HEK293 (cell line): ENCODE data around the gene LYZL1.
A peak's percentile ranks its signal among the peaks of the same experiment; 100 is the strongest.

ENCODE experiments used
- CTCF ChIA-PET: fragments of 350-600 bp; formaldehyde crosslinking; extraction: SDS; loops from one replicate; lab custom pipeline; 2021; ENCODE audit warnings: antibody characterized with exemption; lab: Yijun Ruan, JAX
- POLR2A ChIA-PET: fragments of 300-600 bp; formaldehyde crosslinking; extraction: SDS; loops from one replicate; lab custom pipeline; 2020; ENCODE audit warnings: antibody characterized with exemption, inconsistent platforms; lab: Yijun Ruan, JAX
- H3K27ac ChIP-seq: fragments of 200-500 bp; sonication (Bioruptor generic); 2 replicates; pipeline ENCODE4 v1.5.1; 2014; ENCODE audit warnings: low read depth, low read length, control low read depth, inconsistent platforms; ENCODE audit errors: extremely low read depth
- H3K36me3 ChIP-seq, 2 experiments: fragments of 200-500 bp in 1 of 2; sonication (Bioruptor generic) in 1 of 2; 1 replicate in 1 of 2; 2 replicates in 1 of 2; pipeline ENCODE4 v1.5.1; 2014 to 2017; ENCODE audit warnings: inconsistent platforms in 2 of 2, low read length in 2 of 2; ENCODE audit not compliant: control insufficient read depth in 2 of 2, insufficient read depth in 1 of 2
- H3K4me1 ChIP-seq: fragments of 200-500 bp; sonication (Bioruptor generic); 2 replicates; pipeline ENCODE4 v1.5.1; 2014; ENCODE audit warnings: mild to moderate bottlenecking, low read length, inconsistent platforms; ENCODE audit not compliant: control insufficient read depth, insufficient read depth
- H3K4me3 ChIP-seq: 2 replicates; pipeline ENCODE4 v1.5.1; 2011; ENCODE audit warnings: low read depth, mild to moderate bottlenecking, control low read depth, low read length, moderate library complexity
- H3K9me3 ChIP-seq: fragments of 200-500 bp; sonication (Bioruptor generic); 2 replicates; pipeline ENCODE4 v1.5.1; 2014; ENCODE audit warnings: low read depth, low read length, inconsistent platforms; ENCODE audit not compliant: control insufficient read depth, insufficient read depth
- FEZF1 ChIP-seq: fragments of 450-650 bp; formaldehyde crosslinking; IDR thresholded peaks from 2 replicates; pipeline ENCODE4 v1.5.1; 2016; ENCODE audit warnings: missing biosample characterization, missing genetic modification characterization
- IKZF3 ChIP-seq: fragments of 450-650 bp; IDR thresholded peaks from 2 replicates; pipeline ENCODE4 v1.5.0; 2018; ENCODE audit warnings: missing biosample characterization, mild to moderate bottlenecking, missing genetic modification characterization, moderate library complexity
- MZF1 ChIP-seq: fragments of 450-650 bp; formaldehyde crosslinking; IDR thresholded peaks from 2 replicates; pipeline ENCODE4 v1.5.1; 2017; ENCODE audit warnings: missing biosample characterization, missing genetic modification characterization, borderline replicate concordance
- OSR2 ChIP-seq: fragments of 450-650 bp; formaldehyde crosslinking; IDR thresholded peaks from 2 replicates; pipeline ENCODE4 v1.5.1; 2016; ENCODE audit warnings: missing biosample characterization, missing genetic modification characterization
- PRDM4 ChIP-seq: fragments of 450-650 bp; formaldehyde crosslinking; IDR thresholded peaks from 2 replicates; pipeline ENCODE4 v1.5.1; 2017; ENCODE audit warnings: missing biosample characterization, missing genetic modification characterization
- PRDM6 ChIP-seq: fragments of 450-650 bp; formaldehyde crosslinking; IDR thresholded peaks from 2 replicates; pipeline ENCODE4 v1.5.1; 2017; ENCODE audit warnings: missing biosample characterization, missing genetic modification characterization
- SCRT2 ChIP-seq: fragments of 450-650 bp; formaldehyde crosslinking; IDR thresholded peaks from 2 replicates; pipeline ENCODE4 v1.5.1; 2016; ENCODE audit warnings: missing biosample characterization, missing genetic modification characterization
- SP2 ChIP-seq: fragments of 450-650 bp; formaldehyde crosslinking; IDR thresholded peaks from 2 replicates; pipeline ENCODE4 v1.5.1; 2016; ENCODE audit warnings: missing biosample characterization, missing genetic modification characterization
- SP7 ChIP-seq: fragments of 450-650 bp; formaldehyde crosslinking; IDR thresholded peaks from 2 replicates; pipeline ENCODE4 v1.5.1; 2016; ENCODE audit warnings: missing biosample characterization, missing genetic modification characterization
- WT1 ChIP-seq: fragments of 450-650 bp; formaldehyde crosslinking; IDR thresholded peaks from 2 replicates; pipeline ENCODE4 v1.5.1; 2016; ENCODE audit warnings: missing biosample characterization, missing genetic modification characterization
- YY1 ChIP-seq: fragments of 450-650 bp; formaldehyde crosslinking; IDR thresholded peaks from 2 replicates; pipeline ENCODE4 v1.5.1; 2018; ENCODE audit warnings: missing biosample characterization, missing genetic modification characterization
- ZBTB20 ChIP-seq: fragments of 450-650 bp; formaldehyde crosslinking; IDR thresholded peaks from 2 replicates; pipeline ENCODE4 v1.5.1; 2016; ENCODE audit warnings: missing biosample characterization, missing genetic modification characterization
- ZBTB44 ChIP-seq: fragments of 450-650 bp; IDR thresholded peaks from 2 replicates; pipeline ENCODE4 v1.5.1; 2018; ENCODE audit warnings: missing biosample characterization, mild to moderate bottlenecking, missing genetic modification characterization
- ZFP69B ChIP-seq: fragments of 450-650 bp; formaldehyde crosslinking; IDR thresholded peaks from 2 replicates; pipeline ENCODE4 v1.5.1; 2016; ENCODE audit warnings: missing biosample characterization, missing genetic modification characterization
- ZNF146 ChIP-seq: fragments of 450-650 bp; formaldehyde crosslinking; IDR thresholded peaks from 2 replicates; pipeline ENCODE4 v1.5.1; 2016; ENCODE audit warnings: missing biosample characterization, missing genetic modification characterization
- ZNF169 ChIP-seq: fragments of 450-650 bp; formaldehyde crosslinking; IDR thresholded peaks from 2 replicates; pipeline ENCODE4 v1.5.1; 2016; ENCODE audit warnings: missing biosample characterization, missing genetic modification characterization
- ZNF274 ChIP-seq, 2 experiments: fragments of 200-500 bp in 1 of 2; fragments of 450-650 bp in 1 of 2; sonication (Bioruptor generic) in 1 of 2; formaldehyde crosslinking in 1 of 2; IDR thresholded peaks; 2 replicates each; pipeline versions ENCODE4 v1.5.1 to v1.6.1; 2014 to 2016; ENCODE audit warnings: borderline replicate concordance in 1 of 2, inconsistent platforms in 1 of 2, low read length in 1 of 2, missing biosample characterization in 1 of 2, missing genetic modification characterization in 1 of 2
- ZNF433 ChIP-seq: fragments of 450-650 bp; formaldehyde crosslinking; IDR thresholded peaks from 2 replicates; pipeline ENCODE4 v1.5.1; 2016; ENCODE audit warnings: missing biosample characterization, missing genetic modification characterization, low read depth
- ZNF596 ChIP-seq: fragments of 450-650 bp; IDR thresholded peaks from 2 replicates; pipeline ENCODE4 v1.5.0; 2018; ENCODE audit warnings: missing biosample characterization, mild to moderate bottlenecking, missing genetic modification characterization, moderate library complexity
- ZNF624 ChIP-seq: fragments of 450-650 bp; formaldehyde crosslinking; IDR thresholded peaks from 2 replicates; pipeline ENCODE4 v1.5.1; 2017; ENCODE audit warnings: missing biosample characterization, missing genetic modification characterization
- ZNF776 ChIP-seq: fragments of 450-650 bp; formaldehyde crosslinking; IDR thresholded peaks from 2 replicates; pipeline ENCODE4 v1.5.0; 2017; ENCODE audit warnings: missing biosample characterization, missing genetic modification characterization, borderline replicate concordance
- ZNF843 ChIP-seq: fragments of 450-650 bp; formaldehyde crosslinking; IDR thresholded peaks from 2 replicates; pipeline ENCODE4 v1.5.1; 2016; ENCODE audit warnings: missing biosample characterization, missing genetic modification characterization

The LYZL1 gene

GRCh38 chr10:29253690-29254029 is 35.2 kb upstream of the LYZL1 start:
- no peaks in the 10 kb centered on the region for H3K9me3 ChIP-seq
- H3K4me1 ChIP-seq = peaks cover 45% of the 10 kb centered on the region
- H3K36me3 ChIP-seq = no peaks in the 10 kb centered on the region
- H3K27ac ChIP-seq = peak overlapping the region; percentile 62; the same call in 1 of the 2 replicates
- H3K4me3 ChIP-seq = no peak overlapping the region
- TF ChIP-seq ZNF624 (no peak), ZFP69B (tag by site-specific recombination) (no peak), FEZF1 (peak; percentile 91), ZNF146 (no peak), SCRT2 (tag by site-specific recombination) (peak; percentile 82; the same call in 1 of the 2 replicates), PRDM4 (tag by site-specific recombination) (peak; percentile 98), ZNF843 (tag by site-specific recombination) (0 out of 2 replicates have a peak, but pooled peaks have one; percentile 23), PRDM6 (tag by site-specific recombination) (peak; percentile 93), YY1 (tag by site-specific recombination) (no peak), ZBTB20 (peak; percentile 48; the same call in 1 of the 2 replicates), ZNF274 (IDR thresholded peaks at IDR 0.05; ENCODE audit: low read length) (no peak), ZNF274 (tag by site-specific recombination; IDR thresholded peaks at IDR 0.05; ENCODE audit: borderline replicate concordance) (no peak), ZNF596 (tag by site-specific recombination) (peak; percentile 50; the same call in 1 of the 2 replicates), MZF1 (tag by site-specific recombination) (peak; percentile 22; the same call in 1 of the 2 replicates), OSR2 (peak; percentile 84), ZNF433 (no peak), SP7 (tag by site-specific recombination) (peak; percentile 92), ZBTB44 (tag by site-specific recombination) (peak; percentile 90), IKZF3 (tag by site-specific recombination) (peak; percentile 21; the same call in 1 of the 2 replicates), ZNF169 (tag by site-specific recombination) (no peak), WT1 (tag by site-specific recombination) (peak; percentile 79), SP2 (tag by site-specific recombination) (no peak), ZNF776 (tag by site-specific recombination) (no peak)
- TF ChIP-seq, all 188 proteins: peak for 13
- POLR2A ChIA-PET = interaction anchor here (1.0 to 1.3 kb wide), 2 partner anchors 23 to 585 kb away, joined by 4 to 5 read pairs; no protein-coding TSS in a partner anchor
- CTCF ChIA-PET = interaction anchor here (0.6 to 6.3 kb wide), 5 partner anchors 10 to 139 kb away, joined by 3 to 41 read pairs (median 3); no protein-coding TSS in a partner anchor
